ENCODE data around the gene ERLEC1. TPM values are rescaled to one million over a fixed set of nuclear protein-coding genes. Genes with fewer than 3 reads are reported as not detected.

The ERLEC1 gene
- total RNA-seq, 1 experiment from 2014 or later = 21.6 TPM

DNA sequence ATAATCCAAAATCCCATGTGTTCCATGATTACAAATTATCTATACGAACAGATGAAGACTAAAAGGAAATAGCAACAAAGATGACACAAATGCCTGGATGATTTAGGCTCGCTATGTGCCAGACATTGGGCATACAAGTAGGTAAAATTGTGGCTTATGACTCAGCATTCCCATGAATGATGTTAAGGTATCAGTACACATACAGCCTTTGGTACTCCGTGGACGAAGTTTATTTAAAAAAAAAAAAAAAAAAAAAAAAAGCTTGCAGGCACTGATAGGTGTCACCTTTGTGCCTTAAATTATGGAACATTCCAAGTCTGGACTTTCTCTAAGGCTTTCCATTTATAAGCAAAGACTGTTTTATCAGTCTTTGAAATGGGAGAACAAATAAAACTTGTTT, 16.6 kb upstream of the ERLEC1 start:
- no peaks in the 10 kb centered on the region for H3K79me1 ChIP-seq (ENCODE audit: insufficient read depth, low read depth, low read length, poor library complexity, severe bottlenecking)
- no peak overlapping the region for H2BK5ac ChIP-seq (ENCODE audit: insufficient read length, low read length)
- no peaks in the 10 kb centered on the region for H3K9me3 ChIP-seq (ENCODE audit: control insufficient read depth, low read depth, low read length)
- no peaks in the 10 kb centered on the region for H3K79me2 ChIP-seq (ENCODE audit: insufficient read depth, low read length)
- TF ChIP-seq, protein P1, sequence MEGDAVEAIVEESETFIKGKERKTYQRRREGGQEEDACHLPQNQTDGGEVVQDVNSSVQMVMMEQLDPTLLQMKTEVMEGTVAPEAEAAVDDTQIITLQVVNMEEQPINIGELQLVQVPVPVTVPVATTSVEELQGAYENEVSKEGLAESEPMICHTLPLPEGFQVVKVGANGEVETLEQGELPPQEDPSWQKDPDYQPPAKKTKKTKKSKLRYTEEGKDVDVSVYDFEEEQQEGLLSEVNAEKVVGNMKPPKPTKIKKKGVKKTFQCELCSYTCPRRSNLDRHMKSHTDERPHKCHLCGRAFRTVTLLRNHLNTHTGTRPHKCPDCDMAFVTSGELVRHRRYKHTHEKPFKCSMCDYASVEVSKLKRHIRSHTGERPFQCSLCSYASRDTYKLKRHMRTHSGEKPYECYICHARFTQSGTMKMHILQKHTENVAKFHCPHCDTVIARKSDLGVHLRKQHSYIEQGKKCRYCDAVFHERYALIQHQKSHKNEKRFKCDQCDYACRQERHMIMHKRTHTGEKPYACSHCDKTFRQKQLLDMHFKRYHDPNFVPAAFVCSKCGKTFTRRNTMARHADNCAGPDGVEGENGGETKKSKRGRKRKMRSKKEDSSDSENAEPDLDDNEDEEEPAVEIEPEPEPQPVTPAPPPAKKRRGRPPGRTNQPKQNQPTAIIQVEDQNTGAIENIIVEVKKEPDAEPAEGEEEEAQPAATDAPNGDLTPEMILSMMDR (conservative IDR thresholded peaks at IDR 0.05) = no peak
- H4K91ac ChIP-seq (ENCODE audit: insufficient read length, low read depth, low read length) = no peak overlapping the region
- no CpG with 5 or more reads among the region's 4 CpGs for WGBS (ENCODE audit: extremely low coverage, insufficient read length, low lambda C conversion rate)
- no peak overlapping the region for H3T11ph ChIP-seq (ENCODE audit: low read length)
- H2AFZ ChIP-seq (ENCODE audit: low read length) = no peak overlapping the region
- H3K23me2 ChIP-seq (ENCODE audit: insufficient read length, low read depth, low read length, poor library complexity, severe bottlenecking) = peaks cover 9% of the 10 kb centered on the region
- H3K4ac ChIP-seq (ENCODE audit: low read depth, low read length) = no peak overlapping the region
- H3K4me1 ChIP-seq (ENCODE audit: insufficient read depth, low read length) = no peaks in the 10 kb centered on the region
- H4K20me1 ChIP-seq (ENCODE audit: control insufficient read depth, insufficient read depth, insufficient read length) = no peaks in the 10 kb centered on the region
- H3K4me2 ChIP-seq (ENCODE audit: insufficient read depth, insufficient read length, low read length) = no peak overlapping the region
- no peak overlapping the region for H2BK15ac ChIP-seq (ENCODE audit: low read depth, low read length)
- H2BK12ac ChIP-seq (ENCODE audit: insufficient read length, low read depth, low read length) = no peak overlapping the region
- no peaks in the 10 kb centered on the region for H3K27me3 Mint-ChIP-seq (ENCODE audit: low read depth)
- no peak overlapping the region for H3K56ac ChIP-seq (ENCODE audit: insufficient read length, low read depth, low read length)
- no peak overlapping the region for H3K14ac ChIP-seq (ENCODE audit: insufficient read depth, low read length)
- H3K27ac ChIP-seq (ENCODE audit: insufficient read length, low read depth, low read length) = no peak overlapping the region
- H3K27me3 ChIP-seq (ENCODE audit: insufficient read depth, low read length) = no peaks in the 10 kb centered on the region
- no peak overlapping the region for H4K5ac ChIP-seq (ENCODE audit: insufficient read length, low read depth, low read length)
- no peak overlapping the region for H2BK20ac ChIP-seq (ENCODE audit: low read depth, low read length, poor library complexity, severe bottlenecking)
- no peak overlapping the region for H2AK5ac ChIP-seq (ENCODE audit: insufficient read length, low read length)
- H3K4me1 Mint-ChIP-seq = peaks cover 18 to 20% of the 10 kb centered on the region in 2 experiments
- H3K9me3 Mint-ChIP-seq = no peaks in the 10 kb centered on the region
- H3K9ac ChIP-seq (ENCODE audit: extremely low read depth, insufficient read length, low read length) = no peak overlapping the region
- no peak overlapping the region for H3K4me3 Mint-ChIP-seq
- no peak for DNase-seq
- H2BK120ac ChIP-seq (ENCODE audit: low read depth, low read length, poor library complexity, severe bottlenecking) = no peak overlapping the region
- H4K8ac ChIP-seq (replicated peaks; ENCODE audit: insufficient read length, low read depth, low read length) = no peak overlapping the region
- no peak overlapping the region for H3K18ac ChIP-seq (ENCODE audit: insufficient read length, low read depth, low read length)
- H3K23ac ChIP-seq (ENCODE audit: insufficient read length, low read depth, low read length) = no peak overlapping the region
- no peak overlapping the region for H3K27ac Mint-ChIP-seq
- H3K36me3 Mint-ChIP-seq (ENCODE audit: insufficient read depth in 1 of 3, low read depth in 3 of 3) = peaks cover 13 to 18% (median 15%) of the 10 kb centered on the region in 3 experiments; a peak in 6 of 7 replicates
